GM18951 (cell line): ENCODE results near the gene RAB31.
"Not testable (repeated sequence)": the region's sequence is repeated elsewhere in the genome, so short reads cannot be mapped to it uniquely, and the experiment has no call there.

Source experiments
- POLR2A ChIP-seq: IDR thresholded peaks from 4 replicates; pipeline ENCODE4 v1.6.1; 2011; ENCODE audit warnings: mild to moderate bottlenecking; ENCODE audit not compliant: insufficient read length, insufficient read depth; ENCODE audit errors: extremely low read depth
- in situ Hi-C: fragments of 300-500 bp; cut with MboI; formaldehyde crosslinking; loops from one replicate; pipeline ENCODE4 v1.12.0; 2022; ENCODE audit warnings: low sequenced_read_pairs, mixed read lengths, inconsistent platforms; ENCODE audit not compliant: unreplicated experiment

RAB31 gene

GRCh38 chr18:9894454-9895068 lies 186.5 kb downstream of the RAB31 start:
- no peak for TF ChIP-seq POLR2A
- in situ Hi-C loops, result no loop called here

- no peak for TF ChIP-seq POLR2A
- in situ Hi-C loops, result no loop called here
These were observed 189.0 kb downstream of the RAB31 start for GRCh38 chr18:9897129-9897528.

GRCh38 chr18:9897787-9898291 lies 189.7 kb downstream of the RAB31 start:
- in situ Hi-C loops, result not testable (repeated sequence)

GRCh38 chr18:9898792-9899549 lies 190.9 kb downstream of the RAB31 start:
- in situ Hi-C loops, result no loop called here
- TF ChIP-seq POLR2A, result no peak

- in situ Hi-C loops, result not testable (repeated sequence)
These were observed 191.4 kb downstream of the RAB31 start for GRCh38 chr18:9899550-9899930.

- TF ChIP-seq POLR2A, result no peak
- in situ Hi-C loops, result no loop called here
These were observed 192.6 kb downstream of the RAB31 start for GRCh38 chr18:9900699-9901098.

GRCh38 chr18:9901377-9901776 lies 193.3 kb downstream of the RAB31 start:
- TF ChIP-seq POLR2A, result no peak
- in situ Hi-C loops, result no loop called here

- in situ Hi-C loops, result not testable (repeated sequence)
These were observed 194.2 kb downstream of the RAB31 start for GRCh38 chr18:9902264-9902663.

GRCh38 chr18:9902832-9903231 lies 194.7 kb downstream of the RAB31 start:
- in situ Hi-C loops, result no loop called here
- no peak for TF ChIP-seq POLR2A

GRCh38 chr18:9905401-9905922 lies 197.4 kb downstream of the RAB31 start:
- TF ChIP-seq POLR2A, result no peak
- in situ Hi-C loops, result no loop called here

- no peak for TF ChIP-seq POLR2A
- in situ Hi-C loops, result no loop called here
These were observed 198.4 kb downstream of the RAB31 start for GRCh38 chr18:9906481-9906880.

- in situ Hi-C loops, result no loop called here
- TF ChIP-seq POLR2A, result no peak
These were observed 199.8 kb downstream of the RAB31 start for GRCh38 chr18:9907867-9908266.

- no peak for TF ChIP-seq POLR2A
- in situ Hi-C loops, result no loop called here
These were observed 202.0 kb downstream of the RAB31 start for GRCh38 chr18:9910071-9910470.

- no peak for TF ChIP-seq POLR2A
- in situ Hi-C loops, result no loop called here
These were observed 202.6 kb downstream of the RAB31 start for GRCh38 chr18:9910661-9911060.
